Coronary artery (tissue), 2 donors: ENCODE measurements around the gene CNOT10.
A peak's percentile ranks its signal among the peaks of the same experiment; 100 is the strongest.

ENCODE experiments used
- DNase-seq: peaks from one replicate; pipeline ENCODE4 v3.0.0-alpha.2; 2017; ENCODE audit warnings: low spot score
- H3K27ac ChIP-seq, 2 donors: fragments of 200-600 bp; sonication (generic); one replicate each; pipeline ENCODE4 v1.5.1; 2016 to 2019
- H3K4me3 ChIP-seq: fragments of 200-600 bp; sonication (generic); 2 replicates; pipeline ENCODE4 v1.5.1; 2016; ENCODE audit warnings: mild to moderate bottlenecking, moderate library complexity
- CTCF ChIP-seq: fragments of 200-600 bp; sonication (generic); IDR thresholded peaks from one replicate; pipeline ENCODE4 v1.5.1; 2019; ENCODE audit warnings: antibody characterized with exemption

CNOT10 gene

GRCh38 chr3:32757618-32758374 is 72.8 kb downstream of the CNOT10 start:
- no peak overlapping the region for H3K4me3 ChIP-seq
- DNase-seq, result no peak
- TF ChIP-seq CTCF, result no peak
- H3K27ac ChIP-seq, result no peak overlapping the region

GRCh38 chr3:32758375-32758753 is 73.4 kb downstream of the CNOT10 start:
- Histone ChIP-seq H3K27ac (no peak overlapping the region), H3K4me3 (no peak overlapping the region)
- no peak for DNase-seq
- no peak for TF ChIP-seq CTCF

GRCh38 chr3:32759342-32759741 is 74.4 kb downstream of the CNOT10 start:
- no peak for DNase-seq
- no peak overlapping the region for H3K27ac ChIP-seq
- H3K4me3 ChIP-seq, result no peak overlapping the region
- no peak for TF ChIP-seq CTCF

GRCh38 chr3:32764481-32764880 is 79.5 kb downstream of the CNOT10 start:
- no peak for TF ChIP-seq CTCF
- DNase-seq, result no peak
- Histone ChIP-seq H3K27ac (no peak overlapping the region), H3K4me3 (no peak overlapping the region)

GRCh38 chr3:32778389-32778788 is 93.4 kb downstream of the CNOT10 start:
- no peak for DNase-seq
- Histone ChIP-seq H3K4me3 (no peak overlapping the region), H3K27ac (no peak overlapping the region)
- TF ChIP-seq CTCF, result no peak

GRCh38 chr3:32780071-32780734 is 95.2 kb downstream of the CNOT10 start:
- no peak for DNase-seq
- Histone ChIP-seq H3K27ac (no peak overlapping the region), H3K4me3 (peak overlapping the region; percentile 74)
- no peak for TF ChIP-seq CTCF

GRCh38 chr3:32780735-32781210 is 95.8 kb downstream of the CNOT10 start:
- no peak overlapping the region for H3K27ac ChIP-seq
- no peak for DNase-seq
- TF ChIP-seq CTCF, result no peak

More at GRCh38 chr3:32780735-32781210, 95.8 kb downstream of the CNOT10 start:
- H3K4me3 ChIP-seq, result peak overlapping the region; percentile 74
